Activated naive CD4-positive, alpha-beta T cell treated with anti-CD3 and anti-CD28 coated beads for 36 hours (primary cell): ENCODE results near the gene RNU1-4. TPM values are rescaled to one million over a fixed set of nuclear protein-coding genes. Genes with fewer than 3 reads are reported as not detected.
"Not testable (repeated sequence)": the region's sequence is repeated elsewhere in the genome, so short reads cannot be mapped to it uniquely, and the experiment has no call there.

Experiments
- CTCF ChIA-PET: fragments of 350-600 bp; sonication (Branson Sonifier 250); formaldehyde crosslinking; loops from one replicate; lab custom pipeline; 2021; ENCODE audit warnings: antibody characterized with exemption; lab: Charles Lee
- DNase-seq: peaks from one replicate; pipeline ENCODE4 v3.0.0-alpha.2; 2020
- H3K27ac Mint-ChIP-seq: one replicate; pipeline ENCODE4 v1.8.0; 2021; ENCODE audit warnings: mild to moderate bottlenecking, mixed read lengths
- H3K27me3 Mint-ChIP-seq: one replicate; pipeline ENCODE4 v1.8.0; 2021; ENCODE audit warnings: low read depth, mixed read lengths
- H3K36me3 Mint-ChIP-seq: one replicate; pipeline ENCODE4 v1.8.0; 2021; ENCODE audit warnings: low read depth, mixed read lengths
- H3K4me1 Mint-ChIP-seq: one replicate; pipeline ENCODE4 v1.8.0; 2021; ENCODE audit warnings: low read depth, mixed read lengths
- H3K4me3 Mint-ChIP-seq: one replicate; pipeline ENCODE4 v1.8.0; 2021; ENCODE audit warnings: mild to moderate bottlenecking, moderate library complexity, mixed read lengths
- H3K9me3 Mint-ChIP-seq: one replicate; pipeline ENCODE4 v1.8.0; 2021; ENCODE audit warnings: mixed read lengths
- intact Hi-C: fragments of 100-400 bp; cut with micrococcal nuclease; formaldehyde crosslinking; loops from one replicate; pipeline ENCODE4 v1.15.1; 2023
- total RNA-seq, 2 experiments: library from RNA; stranded (reverse); gene quantifications; one replicate each; pipeline ENCODE4 v1.2.3, GENCODE V29; 2021

The RNU1-4 gene
- total RNA-seq, 2 experiments from 2014 or later, result 1,341 to 1,386 TPM

DNA sequence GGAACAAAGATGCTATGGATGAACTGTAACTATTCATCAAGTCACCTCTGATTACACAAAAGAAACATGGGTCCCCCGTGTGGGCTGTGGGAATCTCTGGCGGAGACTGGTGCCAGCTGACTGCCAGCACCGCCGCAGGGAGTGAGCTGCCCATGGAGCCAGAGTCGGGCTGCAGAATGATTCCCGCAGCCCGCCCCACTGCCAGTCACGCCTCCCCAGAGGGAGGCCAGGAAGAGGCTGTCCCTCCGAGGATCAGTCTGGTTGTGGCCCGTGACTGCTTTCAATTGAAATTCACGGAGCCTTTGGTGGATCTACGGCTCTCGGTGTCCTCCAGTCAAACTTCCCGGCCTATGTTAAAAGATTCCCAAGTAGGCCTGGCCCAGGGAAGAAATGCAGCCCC lies 27.7 kb upstream of the RNU1-4 start:
- intact Hi-C loops, H3K27me3 Mint-ChIP-seq, H3K36me3 Mint-ChIP-seq, H3K4me1 Mint-ChIP-seq, H3K9me3 Mint-ChIP-seq, CTCF ChIA-PET, DNase-seq, H3K4me3 Mint-ChIP-seq, H3K27ac Mint-ChIP-seq: not testable (repeated sequence)

DNA sequence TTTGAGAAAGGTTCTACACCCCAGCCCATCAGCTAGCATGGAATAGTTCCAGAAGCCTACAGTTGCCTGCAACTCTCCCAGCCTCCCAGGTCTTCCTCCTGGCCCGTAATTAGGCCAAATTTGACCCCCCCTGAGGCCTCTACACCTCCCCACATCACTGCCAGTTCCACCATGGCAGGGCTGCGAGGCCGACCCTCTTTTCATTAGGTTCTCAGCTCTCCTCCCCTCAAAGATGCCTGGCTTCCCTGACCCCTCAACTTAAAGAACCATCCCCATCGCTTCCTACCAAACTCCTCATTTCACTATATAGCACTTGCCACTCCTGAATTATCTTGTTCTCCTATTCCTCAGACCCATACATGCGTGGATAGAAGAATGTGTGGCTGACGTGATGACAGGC lies 27.3 kb upstream of the RNU1-4 start:
- H3K9me3 Mint-ChIP-seq, intact Hi-C loops, H3K4me3 Mint-ChIP-seq, H3K36me3 Mint-ChIP-seq, H3K27ac Mint-ChIP-seq, H3K4me1 Mint-ChIP-seq, H3K27me3 Mint-ChIP-seq, CTCF ChIA-PET, DNase-seq: not testable (repeated sequence)

DNA sequence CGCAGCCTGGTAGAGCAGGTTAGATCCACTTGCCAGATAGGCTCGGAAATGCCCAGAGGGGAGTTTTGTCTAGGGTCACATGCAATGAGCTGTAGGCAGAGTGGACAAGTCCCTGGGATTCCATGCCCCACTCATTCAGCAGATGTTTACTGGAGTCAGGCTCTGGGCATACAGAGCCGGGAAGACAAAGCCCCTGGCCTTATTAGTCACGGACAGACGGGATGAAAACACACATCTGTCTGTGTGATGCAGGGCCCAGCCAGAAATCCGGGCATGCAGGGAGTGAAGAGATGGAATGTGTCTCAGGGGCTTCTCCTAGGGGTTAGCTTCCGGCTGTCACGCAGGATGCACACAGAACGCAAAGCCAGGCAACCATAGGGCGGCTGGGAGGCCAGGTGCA lies 26.8 kb upstream of the RNU1-4 start:
- H3K36me3 Mint-ChIP-seq, H3K4me3 Mint-ChIP-seq, H3K4me1 Mint-ChIP-seq, intact Hi-C loops, H3K27me3 Mint-ChIP-seq, CTCF ChIA-PET, H3K27ac Mint-ChIP-seq, H3K9me3 Mint-ChIP-seq, DNase-seq: not testable (repeated sequence)

DNA sequence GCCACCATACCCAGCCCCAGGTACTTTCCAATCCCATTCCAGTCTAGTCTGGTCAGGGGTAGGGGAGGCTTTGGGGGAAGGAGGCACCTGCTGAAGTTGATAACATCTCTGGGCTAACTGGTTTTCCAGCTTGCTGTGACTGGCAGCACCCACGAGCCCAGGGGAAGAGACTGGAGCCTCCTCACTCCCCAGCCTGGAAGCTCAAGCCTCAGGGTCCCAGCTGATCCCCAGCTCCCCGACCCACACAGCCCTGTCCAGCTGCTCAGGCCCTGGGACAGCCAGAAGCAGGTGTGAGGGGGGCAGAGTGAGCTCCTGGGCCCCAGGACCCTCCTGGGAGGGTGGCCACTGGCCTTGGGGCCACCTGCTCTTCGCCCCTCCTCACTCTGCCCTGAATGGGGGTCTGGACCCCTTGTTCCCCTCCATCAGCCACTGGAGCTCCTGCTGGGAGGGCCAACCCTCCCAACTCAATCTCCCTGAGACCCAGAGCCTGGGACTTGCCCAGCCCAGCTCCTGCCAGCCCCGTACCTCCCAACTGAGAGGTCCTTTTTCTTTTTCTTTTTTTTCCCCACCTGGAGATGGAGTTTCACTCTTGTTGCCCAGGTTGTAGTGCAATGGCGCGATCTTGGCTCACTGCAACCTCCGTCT lies 23.5 kb upstream of the RNU1-4 start:
- intact Hi-C loops, result no loop called here
- Mint-ChIP-seq H3K4me1 (no peaks in the 10 kb centered on the region), H3K4me3 (no peak overlapping the region), H3K27ac (no peak overlapping the region), H3K36me3 (no peaks in the 10 kb centered on the region), H3K9me3 (no peaks in the 10 kb centered on the region), H3K27me3 (peaks cover 4% of the 10 kb centered on the region)
- CTCF ChIA-PET, result interaction anchor here (1.0 to 2.4 kb wide), 2 partner anchors 9 to 16 kb away, joined by 5 to 9 read pairs; no protein-coding TSS in a partner anchor
- no peak for DNase-seq

DNA sequence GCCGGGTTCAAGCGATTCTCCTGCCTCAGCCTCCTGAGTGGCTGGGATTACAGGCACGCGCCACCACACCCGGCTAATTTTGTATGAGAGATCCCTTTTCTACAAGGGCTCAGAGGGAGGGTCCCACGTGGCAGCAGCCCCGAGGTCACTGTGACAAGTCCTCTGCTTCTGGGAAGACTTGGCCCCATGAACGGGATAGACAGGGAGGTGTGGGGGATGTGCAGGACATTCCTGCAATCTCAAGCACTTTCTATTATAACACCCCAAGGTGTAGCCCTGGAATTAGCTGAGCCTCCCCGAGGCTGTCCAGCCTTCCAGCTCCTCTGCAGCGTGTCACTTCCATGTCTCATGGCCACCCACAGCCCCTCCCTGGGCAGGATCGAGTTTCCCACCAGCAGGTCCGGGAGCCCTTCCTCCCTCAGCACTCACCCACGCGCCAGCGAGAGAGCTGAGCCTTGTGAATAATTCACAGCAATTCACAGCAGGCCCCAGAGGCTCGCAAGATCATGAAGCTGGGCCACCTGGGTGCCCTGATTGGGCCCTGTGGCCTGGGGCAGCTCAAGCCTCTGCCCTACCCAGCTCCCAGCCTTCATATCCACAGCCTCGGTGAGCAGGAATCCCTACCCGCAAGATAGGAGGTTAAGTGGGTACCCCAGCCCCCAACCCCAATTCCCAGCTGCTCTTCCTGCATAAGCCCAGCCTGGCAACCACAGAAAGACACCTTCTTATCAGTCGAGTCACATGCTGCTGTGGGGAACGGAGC lies 22.8 kb upstream of the RNU1-4 start:
- H3K4me3 Mint-ChIP-seq, result no peak overlapping the region
- H3K4me1 Mint-ChIP-seq, result no peaks in the 10 kb centered on the region
- intact Hi-C loops, result no loop called here
- H3K9me3 Mint-ChIP-seq, result no peaks in the 10 kb centered on the region
- H3K27me3 Mint-ChIP-seq, result peaks cover 4% of the 10 kb centered on the region
- CTCF ChIA-PET, result interaction anchor here (2.4 kb wide), 1 partner anchor 10 kb away, joined by 9 read pairs; no protein-coding TSS in a partner anchor
- no peak for DNase-seq
- no peak overlapping the region for H3K27ac Mint-ChIP-seq
- H3K36me3 Mint-ChIP-seq, result no peaks in the 10 kb centered on the region

DNA sequence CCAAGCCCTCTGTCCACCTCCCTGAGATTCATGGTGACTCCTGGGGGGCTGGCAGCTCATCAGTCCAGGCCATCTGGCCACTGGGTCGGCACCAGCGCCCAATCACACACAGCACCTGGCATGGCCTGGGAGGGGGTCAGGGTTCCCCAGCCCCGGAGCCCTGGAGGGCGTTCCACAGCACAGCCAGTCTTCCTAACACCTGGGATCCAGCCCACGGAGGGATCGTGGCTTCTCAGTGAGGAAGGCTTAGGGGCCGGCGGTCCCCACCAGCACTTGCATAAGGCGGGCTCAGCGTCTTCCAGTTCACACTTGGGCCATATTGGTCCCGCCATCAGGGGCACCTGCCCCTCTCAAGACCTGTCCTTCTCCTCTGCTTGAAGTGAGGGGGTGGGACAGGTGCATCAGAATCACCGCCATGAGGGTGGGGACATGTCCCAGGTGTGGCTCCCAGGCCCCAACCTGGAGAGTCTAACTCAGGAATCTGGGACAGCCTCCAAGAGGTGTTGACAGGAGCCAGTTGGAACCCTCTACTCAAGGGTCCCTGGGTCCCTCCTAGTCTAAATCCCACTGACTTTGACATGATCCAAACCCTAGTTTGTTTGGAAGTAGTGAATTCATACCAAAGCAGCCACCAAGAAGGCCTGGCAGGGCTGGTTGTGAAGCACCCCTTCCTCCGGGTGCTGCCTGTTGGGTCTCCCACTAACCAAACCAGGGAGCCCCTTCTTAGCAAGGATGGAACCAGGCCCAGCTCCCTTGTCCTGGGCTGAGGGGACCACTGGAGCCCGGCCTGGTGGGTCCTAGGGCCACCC lies 22.0 kb upstream of the RNU1-4 start:
- H3K4me1 Mint-ChIP-seq, intact Hi-C loops, H3K27ac Mint-ChIP-seq, DNase-seq, H3K9me3 Mint-ChIP-seq, H3K27me3 Mint-ChIP-seq, H3K4me3 Mint-ChIP-seq, H3K36me3 Mint-ChIP-seq: not testable (repeated sequence)
- CTCF ChIA-PET, result interaction anchor here (0.6 to 2.4 kb wide), 2 partner anchors 11 to 132 kb away, joined by 5 to 9 read pairs; no protein-coding TSS in a partner anchor

DNA sequence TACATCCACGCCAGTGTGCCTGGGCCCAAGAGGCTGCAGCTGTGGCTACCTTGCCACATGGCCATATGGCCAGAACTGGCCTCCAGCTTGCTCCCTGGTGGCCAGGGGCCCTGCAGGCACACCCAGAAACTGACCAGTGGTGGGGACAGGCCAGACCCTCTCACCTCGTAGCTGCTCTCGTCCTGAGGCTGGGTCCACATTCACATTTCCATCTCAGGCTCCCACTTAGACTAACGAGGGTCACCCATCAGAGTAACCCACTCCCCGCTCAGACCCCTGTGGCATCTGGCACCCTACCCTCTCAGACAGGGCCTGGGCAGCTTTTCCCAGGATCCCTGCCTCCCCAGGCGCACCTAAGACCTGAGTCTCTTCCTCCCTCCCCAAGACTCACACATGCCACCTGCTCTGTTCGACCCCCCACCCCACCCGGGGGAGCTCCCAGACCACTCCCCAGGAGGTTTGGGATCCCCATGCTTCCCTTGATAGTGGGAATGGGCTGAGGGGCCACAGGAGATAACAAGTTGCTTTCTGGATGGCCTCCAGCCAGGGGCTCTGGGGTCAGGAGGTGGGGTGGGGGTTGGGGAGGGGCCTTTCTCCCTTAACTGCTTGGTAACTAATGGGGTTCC lies 21.3 kb upstream of the RNU1-4 start:
- intact Hi-C loops, result no loop called here
- H3K36me3 Mint-ChIP-seq, result no peaks in the 10 kb centered on the region
- no peaks in the 10 kb centered on the region for H3K9me3 Mint-ChIP-seq
- no peak overlapping the region for H3K27ac Mint-ChIP-seq
- H3K27me3 Mint-ChIP-seq, result peaks cover 7% of the 10 kb centered on the region
- CTCF ChIA-PET, result interaction anchor here (0.6 kb wide), 1 partner anchor 133 kb away, joined by 5 read pairs; no protein-coding TSS in a partner anchor
- no peaks in the 10 kb centered on the region for H3K4me1 Mint-ChIP-seq
- no peak for DNase-seq
- no peak overlapping the region for H3K4me3 Mint-ChIP-seq

DNA sequence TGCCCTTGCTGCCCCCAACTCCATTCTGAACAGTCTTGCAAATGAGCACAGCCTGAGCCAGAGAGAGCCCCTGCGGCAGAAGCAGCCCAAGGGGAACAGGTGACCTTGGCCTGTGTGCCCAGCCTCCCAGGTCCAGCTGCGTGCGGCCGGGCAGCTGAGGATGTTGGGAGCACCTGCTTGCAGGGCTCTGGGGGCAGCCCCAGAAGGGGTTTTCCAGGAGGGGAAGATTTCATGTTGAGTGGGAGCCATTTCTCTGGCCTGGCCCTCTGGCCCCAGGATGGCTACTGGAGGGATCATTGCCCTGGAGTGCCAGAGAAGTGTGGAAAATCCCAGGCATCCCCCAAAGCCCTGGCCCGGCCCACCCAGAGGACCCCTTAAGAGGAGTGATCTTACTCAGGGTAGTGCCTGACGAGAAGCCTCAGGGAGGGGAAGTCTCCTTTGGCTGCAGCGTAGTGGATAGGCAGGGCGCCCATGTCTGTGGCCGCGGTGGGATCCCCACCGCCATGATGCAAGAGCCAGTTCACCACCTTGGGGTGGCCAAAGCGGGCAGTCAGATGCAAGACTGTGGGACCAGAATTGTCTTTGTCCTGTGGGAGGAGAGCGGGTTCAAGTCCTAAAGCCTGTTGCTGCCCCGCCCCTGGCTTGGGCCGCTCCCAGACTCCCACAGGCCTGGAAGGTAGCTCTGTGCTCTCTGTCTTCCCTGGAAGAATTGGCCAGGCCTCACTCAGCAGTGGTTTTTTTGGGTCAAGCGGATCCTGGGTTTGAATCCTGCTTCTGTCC lies 20.6 kb upstream of the RNU1-4 start:
- intact Hi-C loops, result loop anchor here (10.0 kb wide), 1 partner anchor 45 kb away; no protein-coding TSS in a partner anchor
- Mint-ChIP-seq H3K4me1 (no peaks in the 10 kb centered on the region), H3K36me3 (no peaks in the 10 kb centered on the region), H3K4me3 (no peak overlapping the region), H3K27ac (no peak overlapping the region), H3K27me3 (peaks cover 7% of the 10 kb centered on the region), H3K9me3 (no peaks in the 10 kb centered on the region)
- DNase-seq, result no peak
- CTCF ChIA-PET, result no interaction called here

DNA sequence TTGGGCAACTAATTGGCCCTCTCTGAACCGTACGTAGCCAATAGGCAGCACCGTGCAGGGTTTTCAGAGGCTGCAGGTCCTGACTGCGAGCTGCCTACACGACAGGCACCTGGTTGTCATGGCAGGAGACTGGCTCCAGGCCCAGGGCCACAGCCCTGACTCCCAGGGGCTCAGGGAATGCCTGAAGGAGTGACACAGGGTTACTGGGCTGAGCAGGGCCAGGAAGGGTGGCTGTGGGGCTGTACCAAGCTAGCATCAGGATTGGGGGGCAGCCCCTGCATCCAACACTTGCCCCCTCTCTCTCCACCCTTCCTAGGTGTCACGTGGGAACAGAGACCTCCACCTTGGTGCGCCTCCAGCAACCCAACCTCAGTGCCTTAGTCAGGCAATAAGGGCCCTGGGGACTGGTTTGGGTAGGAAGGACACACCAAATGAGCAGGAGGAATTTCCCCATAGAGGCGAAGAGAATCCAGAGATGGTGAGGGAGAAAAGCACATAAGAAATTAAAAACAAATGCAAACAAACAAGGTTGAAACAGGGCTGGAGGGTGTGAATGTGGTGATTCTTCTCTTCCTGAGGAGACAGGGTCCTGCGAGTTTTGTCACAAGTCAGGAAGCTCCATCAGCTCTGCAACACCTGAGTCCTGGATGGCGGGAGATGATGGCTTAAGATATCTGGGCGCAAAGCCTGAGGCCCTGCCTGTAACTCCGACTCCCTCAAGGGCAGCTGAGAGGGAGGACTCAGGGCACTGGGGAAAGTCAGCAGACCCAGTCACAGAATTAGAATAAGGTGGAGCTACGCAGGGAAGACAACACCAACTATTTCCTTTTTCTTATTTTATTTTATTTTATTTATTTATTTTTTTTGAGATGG lies 19.7 kb upstream of the RNU1-4 start:
- no peaks in the 10 kb centered on the region for H3K36me3 Mint-ChIP-seq
- no peaks in the 10 kb centered on the region for H3K9me3 Mint-ChIP-seq
- no peaks in the 10 kb centered on the region for H3K4me1 Mint-ChIP-seq
- no peak for DNase-seq
- H3K27ac Mint-ChIP-seq, result no peak overlapping the region
- peaks cover 7% of the 10 kb centered on the region for H3K27me3 Mint-ChIP-seq
- H3K4me3 Mint-ChIP-seq, result no peak overlapping the region
- intact Hi-C loops, result loop anchor here (10.0 kb wide), 1 partner anchor 46 kb away; no protein-coding TSS in a partner anchor
- CTCF ChIA-PET, result no interaction called here

DNA sequence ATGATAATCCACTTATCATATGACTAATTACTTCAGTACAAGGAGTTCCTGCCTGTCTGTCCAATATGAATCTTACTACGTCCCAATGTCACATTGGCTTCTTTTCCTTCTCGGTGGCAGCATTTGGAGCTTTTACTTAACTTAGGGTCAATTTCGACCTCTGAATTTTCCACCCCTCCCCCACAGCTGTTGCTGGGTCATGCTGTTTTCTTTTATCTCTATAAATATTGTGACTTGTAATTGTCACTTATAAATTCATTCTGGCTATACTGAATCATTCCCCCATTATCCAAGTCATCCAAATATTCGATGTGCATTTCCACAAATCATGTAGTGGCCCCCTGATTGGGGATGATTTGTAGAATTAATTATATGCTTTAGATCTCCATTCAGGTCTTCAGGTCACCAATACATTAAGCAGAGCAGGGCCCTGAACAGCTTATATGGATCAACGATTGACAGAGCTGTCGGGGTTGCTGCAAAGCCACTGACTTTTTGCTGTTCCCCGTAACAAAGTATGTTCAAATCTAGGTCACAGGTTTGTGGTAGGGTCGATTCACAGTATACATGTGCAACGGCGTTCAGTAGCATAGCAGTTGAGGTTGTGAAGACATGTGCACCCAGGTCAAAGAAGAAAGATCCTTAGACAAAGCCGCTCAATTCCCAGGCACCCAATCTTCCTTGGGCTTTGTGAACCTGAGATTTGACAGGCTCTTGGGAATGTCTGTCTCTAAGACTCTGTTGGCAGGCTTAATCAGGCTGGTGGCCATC lies 18.3 kb upstream of the RNU1-4 start:
- Mint-ChIP-seq H3K27me3 (peaks cover 7% of the 10 kb centered on the region), H3K36me3 (no peaks in the 10 kb centered on the region), H3K27ac (no peak overlapping the region), H3K4me3 (no peak overlapping the region), H3K9me3 (no peaks in the 10 kb centered on the region), H3K4me1 (no peaks in the 10 kb centered on the region)
- DNase-seq, result no peak
- CTCF ChIA-PET, result no interaction called here
- intact Hi-C loops, result loop anchor here (10.0 kb wide), 1 partner anchor 47 kb away; no protein-coding TSS in a partner anchor
